Activated naive CD4-positive, alpha-beta T cell treated with Interleukin-2 at 50 U/mL for 16 hours (primary cell): ENCODE results near the gene UBR4.

ENCODE experiments used
- DNase-seq: peaks from one replicate; pipeline ENCODE4 v3.0.0-alpha.2; 2020

UBR4 gene

DNA sequence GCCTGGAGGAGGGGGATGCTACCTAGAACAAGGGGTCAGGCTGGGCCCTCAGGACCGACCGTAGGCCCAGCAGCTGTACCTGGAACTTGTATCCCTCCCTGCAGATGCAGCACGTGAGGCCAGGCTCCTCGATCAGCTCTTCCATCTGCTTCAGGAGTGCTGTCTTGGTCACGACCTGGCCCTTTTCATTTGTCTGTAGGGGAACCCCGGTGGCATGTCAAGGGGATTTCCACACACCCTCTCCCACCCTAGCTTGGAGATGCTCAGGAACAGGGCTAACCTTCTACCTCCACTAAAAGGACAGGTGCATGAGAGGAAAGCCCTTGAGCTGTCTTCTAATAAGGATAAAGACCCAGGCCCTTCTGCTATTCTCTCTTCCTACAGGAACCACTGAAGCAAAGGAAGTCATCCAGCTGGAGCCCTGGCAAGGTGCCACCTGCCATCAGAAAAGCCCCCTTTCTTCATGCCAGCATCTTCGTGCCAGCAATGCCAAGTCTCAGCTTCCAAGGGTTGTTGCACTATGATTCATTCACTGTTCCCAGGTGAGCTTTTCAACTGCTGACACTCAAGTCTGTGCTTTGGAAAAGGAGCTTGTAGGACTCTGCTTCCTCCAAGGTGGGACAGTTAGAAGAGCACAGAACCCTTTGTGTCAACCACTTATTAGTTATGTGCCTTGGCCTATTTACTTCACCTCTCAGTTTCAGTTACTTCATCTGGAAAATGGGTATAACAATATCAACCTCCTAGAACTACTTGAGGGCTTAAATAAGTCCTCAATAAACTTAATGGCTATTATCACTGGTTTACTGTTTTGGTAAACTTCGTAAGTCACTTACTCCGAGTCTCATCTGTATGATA lies 122.1 kb downstream of the UBR4 start:
- no peak for DNase-seq

DNA sequence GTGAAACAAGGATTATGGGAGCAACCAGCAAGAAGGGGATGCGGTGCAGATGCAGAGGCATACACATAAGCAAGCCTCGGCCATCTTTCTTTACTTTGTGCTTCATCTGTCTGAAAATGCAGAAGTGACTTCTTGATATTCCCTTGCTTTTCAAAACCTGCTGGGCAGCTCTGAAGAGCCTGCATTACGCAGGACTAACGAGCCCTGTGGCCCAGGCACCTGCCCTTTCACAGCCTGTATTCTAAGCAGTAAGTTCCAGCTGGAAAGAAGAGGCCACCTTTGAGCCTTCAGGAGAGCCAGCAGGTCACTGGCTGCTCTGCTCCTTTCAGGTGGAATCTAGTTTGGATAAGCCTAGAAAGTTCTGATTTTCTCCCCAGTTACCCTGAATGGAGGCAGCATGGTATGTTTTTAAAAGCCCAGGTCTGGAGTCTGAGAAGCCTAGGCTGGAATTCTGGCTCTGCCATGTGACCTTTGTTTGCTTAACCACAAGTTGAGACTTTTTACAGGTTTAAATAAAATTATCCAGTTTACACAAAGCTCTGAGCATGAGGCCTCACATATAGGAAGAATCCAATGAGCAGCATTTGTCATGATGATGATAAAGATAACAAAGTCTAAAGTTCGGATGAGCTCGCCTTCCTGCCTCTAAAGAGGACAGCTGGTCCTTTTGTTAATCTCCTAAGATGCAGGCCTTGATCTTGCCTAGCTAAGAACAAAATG lies 122.9 kb downstream of the UBR4 start:
- no peak for DNase-seq

DNA sequence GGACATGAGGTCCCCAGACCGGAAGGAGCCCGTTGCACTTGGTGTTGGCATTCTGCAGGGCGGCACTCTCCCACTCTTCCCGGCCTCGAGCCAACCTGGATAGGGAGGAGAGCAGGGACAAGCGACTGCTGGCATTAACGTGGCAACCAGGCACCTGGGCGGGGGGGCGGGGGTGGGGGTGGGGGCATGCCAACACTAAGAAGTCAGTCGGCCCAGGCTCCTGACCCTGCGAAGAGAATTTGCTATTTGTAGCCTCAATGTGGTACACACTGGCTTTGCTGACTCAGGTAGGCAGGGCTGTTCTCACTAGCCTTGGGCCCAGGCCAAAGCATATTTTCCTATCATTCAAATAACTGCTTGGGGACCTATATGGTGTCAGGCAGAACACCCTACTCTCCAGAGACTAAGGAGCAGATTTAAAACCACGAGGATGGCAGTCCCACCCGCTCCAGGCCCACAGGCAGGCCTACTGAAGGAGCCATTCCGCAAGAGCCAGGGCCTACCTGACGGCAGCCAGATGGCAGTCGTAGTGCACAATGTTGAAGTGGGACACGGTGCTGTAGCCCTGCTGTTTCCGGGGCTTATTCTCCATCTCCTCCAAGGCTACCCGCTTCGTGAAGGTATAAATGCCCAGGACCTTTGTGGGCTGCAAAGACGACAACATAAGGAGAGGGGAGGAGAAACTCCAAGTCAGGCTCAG lies 123.7 kb downstream of the UBR4 start:
- DNase-seq, result no peak

DNA sequence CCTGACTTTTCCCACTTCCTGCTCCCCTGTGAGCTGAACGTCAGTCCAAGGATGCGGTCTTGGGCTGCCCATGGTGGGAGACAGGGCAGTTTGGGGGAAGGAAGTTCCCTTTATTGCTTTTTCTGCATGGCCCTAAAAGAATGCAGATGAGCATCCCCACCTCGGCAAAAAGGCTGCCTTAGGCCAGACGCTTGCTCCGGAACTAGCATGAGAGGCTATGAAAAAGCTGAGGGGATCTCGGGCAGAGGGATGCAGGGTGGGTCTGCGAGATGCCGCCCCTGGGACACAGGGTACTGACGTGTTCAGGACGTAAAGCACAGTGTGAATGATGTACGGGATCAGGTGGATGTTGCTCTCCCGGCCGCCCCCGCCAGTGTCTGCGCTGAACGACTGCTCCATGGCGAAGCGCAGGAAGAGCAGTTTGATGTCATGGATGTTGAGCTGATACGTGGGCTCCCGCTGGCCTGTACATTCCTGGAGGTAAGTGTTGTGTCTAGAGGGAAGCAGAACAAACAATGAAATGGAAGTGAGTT lies 125.8 kb downstream of the UBR4 start:
- no peak for DNase-seq

DNA sequence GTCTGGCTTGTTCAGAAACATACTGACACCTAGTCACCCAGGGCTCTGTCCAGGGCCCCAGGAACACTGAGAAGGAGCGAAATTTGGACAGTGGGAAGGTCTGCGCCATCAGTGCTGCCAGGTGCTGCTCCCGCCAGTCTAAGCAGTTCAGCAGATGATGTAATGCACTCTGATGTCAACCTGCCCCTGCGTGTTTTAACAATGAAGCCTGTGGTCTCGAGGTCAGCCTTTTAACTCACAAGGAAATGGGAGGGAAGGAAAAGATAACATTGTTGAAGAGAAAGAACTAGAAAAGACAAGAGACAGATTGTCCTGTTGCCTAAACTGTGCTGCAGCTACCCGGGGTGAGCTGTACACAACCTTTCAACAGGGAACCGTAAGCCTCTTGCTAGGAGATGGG lies 127.0 kb downstream of the UBR4 start:
- DNase-seq, result no peak

- no peak for DNase-seq
These were observed 128.7 kb downstream of the UBR4 start for GRCh38 chr1:19081218-19081893.

DNA sequence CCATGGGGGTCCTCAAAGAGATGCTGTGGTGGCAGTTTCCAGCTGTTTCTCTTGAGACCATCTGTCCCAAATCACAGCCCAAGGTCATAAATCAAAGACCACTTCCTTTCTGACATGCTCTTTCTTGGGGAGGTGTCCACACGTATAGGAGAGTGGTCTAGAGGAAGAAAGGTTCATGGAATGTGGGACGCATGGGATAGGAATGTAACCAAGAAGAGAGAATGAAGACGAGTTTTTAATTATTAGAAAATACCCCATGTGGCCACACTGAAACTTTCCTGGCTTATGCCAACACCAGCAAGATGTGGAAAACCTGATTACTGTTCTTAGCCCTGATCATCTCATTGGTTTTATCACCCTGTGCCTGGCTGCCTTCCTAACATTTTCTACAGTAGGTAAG lies 129.3 kb downstream of the UBR4 start:
- DNase-seq, result no peak

GRCh38 chr1:19079541-19080472 lies 130.3 kb downstream of the UBR4 start:
- DNase-seq, result no peak

- no peak for DNase-seq
These were observed 131.5 kb downstream of the UBR4 start for GRCh38 chr1:19078536-19078935.

- no peak for DNase-seq
These were observed 133.0 kb downstream of the UBR4 start for GRCh38 chr1:19076841-19077616.

DNA sequence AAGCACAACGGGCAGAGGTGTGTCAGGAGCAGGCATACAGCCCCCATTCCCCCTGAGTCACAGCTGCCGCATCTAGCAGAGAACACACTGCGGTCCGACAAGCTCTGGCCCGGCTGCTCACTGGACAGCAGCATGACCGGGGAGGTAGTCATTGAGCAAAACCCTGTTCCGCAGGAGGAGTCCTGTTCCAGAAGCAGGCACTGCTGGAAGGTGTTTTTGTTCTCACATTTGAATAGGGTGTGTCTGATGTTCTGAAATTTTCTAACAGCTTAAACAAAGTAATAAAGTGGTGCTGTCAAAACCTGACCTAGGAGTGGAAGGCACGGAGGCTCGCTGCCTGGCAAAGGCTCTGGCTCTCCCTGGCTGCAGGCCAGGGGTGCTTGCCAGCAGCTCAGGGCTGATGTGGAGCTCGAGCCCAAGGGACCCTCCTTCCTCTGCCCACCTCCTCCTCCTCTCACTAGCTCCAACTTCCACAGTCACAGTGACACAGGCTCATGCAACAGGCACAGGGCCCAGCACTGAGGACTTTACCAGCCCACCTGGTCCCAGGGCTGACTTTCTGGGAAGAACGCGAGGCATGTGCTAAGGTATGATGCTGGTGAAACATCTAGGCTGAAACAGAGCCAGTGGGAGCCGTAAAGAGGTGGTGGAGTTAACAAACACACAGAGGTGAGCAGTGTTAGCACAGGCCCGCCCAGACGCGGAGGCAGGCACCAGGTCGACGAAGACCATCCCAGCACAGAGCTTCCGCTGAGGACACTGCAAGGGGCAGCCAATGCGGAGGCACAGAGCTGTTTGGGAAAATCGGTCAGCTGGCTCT lies 135.0 kb downstream of the UBR4 start:
- DNase-seq, result no peak

GRCh38 chr1:19074361-19074901 lies 135.6 kb downstream of the UBR4 start:
- DNase-seq, result peak; percentile 43

GRCh38 chr1:19073311-19074186 lies 136.5 kb downstream of the UBR4 start:
- DNase-seq, result no peak

DNA sequence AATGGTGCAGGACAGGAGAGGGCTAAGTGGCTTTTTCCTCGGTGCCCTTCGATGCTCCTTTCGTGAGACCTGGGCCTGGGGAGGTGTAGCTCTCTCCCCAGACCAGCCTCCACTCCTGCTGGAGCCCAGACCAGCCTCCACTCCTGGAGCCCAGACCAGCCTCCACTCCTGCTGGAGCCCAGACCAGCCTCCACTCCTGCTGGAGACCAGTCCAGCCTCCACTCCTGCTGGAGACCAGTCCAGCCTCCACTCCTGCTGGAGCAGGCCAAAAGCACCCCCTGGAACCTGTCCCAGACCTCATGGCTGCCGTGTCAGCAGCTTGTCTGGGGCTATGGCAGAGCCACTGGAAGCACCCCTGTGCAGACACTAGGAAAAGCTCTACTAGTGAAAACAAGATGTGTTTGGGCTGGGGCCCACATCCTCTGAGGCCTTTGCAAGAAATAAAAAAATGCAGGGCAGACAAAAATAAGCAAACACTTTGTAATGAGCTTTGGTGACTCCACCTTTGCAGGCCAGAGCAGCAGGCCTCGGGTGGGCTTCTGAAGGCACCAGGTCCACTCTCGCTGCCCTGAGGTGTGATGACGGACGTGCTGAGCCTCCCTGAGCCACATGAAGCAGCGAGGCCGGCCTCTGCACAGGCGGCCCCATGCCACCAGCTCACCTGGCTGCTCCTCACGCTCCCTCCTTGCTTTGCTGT lies 137.6 kb downstream of the UBR4 start:
- no peak for DNase-seq

GRCh38 chr1:19071674-19072281 lies 138.3 kb downstream of the UBR4 start:
- DNase-seq, result no peak

- DNase-seq, result no peak
These were observed 139.0 kb downstream of the UBR4 start for GRCh38 chr1:19070891-19071621.

- no peak for DNase-seq
These were observed 139.8 kb downstream of the UBR4 start for GRCh38 chr1:19070197-19070651.
